Measurements from ENCODE around the gene PLXNA4. TPM values are rescaled to one million over a fixed set of nuclear protein-coding genes. Genes with fewer than 3 reads are reported as not detected.

Gene PLXNA4
- total and polyA plus RNA-seq, 2 experiments from 2014 or later = 0.08 to 0.80 TPM

DNA sequence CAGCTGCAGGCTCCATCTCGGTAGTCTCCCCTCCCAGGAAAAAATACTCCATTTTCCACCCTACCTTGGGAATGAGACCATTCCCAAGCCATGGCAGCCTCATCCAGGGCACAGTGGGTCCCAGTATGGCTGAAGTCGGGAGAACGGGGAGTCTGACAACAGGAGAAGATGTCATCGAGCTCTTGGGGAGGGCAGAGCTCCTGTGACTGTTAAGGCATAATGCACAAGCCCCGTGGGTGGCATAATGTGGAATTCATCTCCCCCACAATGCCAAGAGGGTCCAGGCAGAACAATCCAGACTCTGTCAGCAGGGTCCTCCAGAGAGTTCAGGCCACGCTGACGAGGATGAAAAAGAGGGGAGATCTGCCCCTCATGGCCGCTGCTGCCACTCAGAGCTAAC is 279.4 kb downstream of the PLXNA4 start:
- Mint-ChIP-seq H3K36me3 (ENCODE audit: low read depth) (no peaks in the 10 kb centered on the region), H3K27ac (no peak overlapping the region), H3K9me3 (no peaks in the 10 kb centered on the region; the same call in 2 of the 3 replicates), H3K4me1 (no peaks in the 10 kb centered on the region; the same call in 2 of the 3 replicates), H3K27me3 (ENCODE audit: insufficient read depth, low read depth, poor library complexity) (peaks cover 10% of the 10 kb centered on the region), H3K4me3 (no peak overlapping the region)
- TF ChIP-seq, protein P1, sequence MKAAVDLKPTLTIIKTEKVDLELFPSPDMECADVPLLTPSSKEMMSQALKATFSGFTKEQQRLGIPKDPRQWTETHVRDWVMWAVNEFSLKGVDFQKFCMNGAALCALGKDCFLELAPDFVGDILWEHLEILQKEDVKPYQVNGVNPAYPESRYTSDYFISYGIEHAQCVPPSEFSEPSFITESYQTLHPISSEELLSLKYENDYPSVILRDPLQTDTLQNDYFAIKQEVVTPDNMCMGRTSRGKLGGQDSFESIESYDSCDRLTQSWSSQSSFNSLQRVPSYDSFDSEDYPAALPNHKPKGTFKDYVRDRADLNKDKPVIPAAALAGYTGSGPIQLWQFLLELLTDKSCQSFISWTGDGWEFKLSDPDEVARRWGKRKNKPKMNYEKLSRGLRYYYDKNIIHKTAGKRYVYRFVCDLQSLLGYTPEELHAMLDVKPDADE (IDR thresholded peaks at IDR 0.05) = no peak
- TF ChIP-seq, protein P2, sequence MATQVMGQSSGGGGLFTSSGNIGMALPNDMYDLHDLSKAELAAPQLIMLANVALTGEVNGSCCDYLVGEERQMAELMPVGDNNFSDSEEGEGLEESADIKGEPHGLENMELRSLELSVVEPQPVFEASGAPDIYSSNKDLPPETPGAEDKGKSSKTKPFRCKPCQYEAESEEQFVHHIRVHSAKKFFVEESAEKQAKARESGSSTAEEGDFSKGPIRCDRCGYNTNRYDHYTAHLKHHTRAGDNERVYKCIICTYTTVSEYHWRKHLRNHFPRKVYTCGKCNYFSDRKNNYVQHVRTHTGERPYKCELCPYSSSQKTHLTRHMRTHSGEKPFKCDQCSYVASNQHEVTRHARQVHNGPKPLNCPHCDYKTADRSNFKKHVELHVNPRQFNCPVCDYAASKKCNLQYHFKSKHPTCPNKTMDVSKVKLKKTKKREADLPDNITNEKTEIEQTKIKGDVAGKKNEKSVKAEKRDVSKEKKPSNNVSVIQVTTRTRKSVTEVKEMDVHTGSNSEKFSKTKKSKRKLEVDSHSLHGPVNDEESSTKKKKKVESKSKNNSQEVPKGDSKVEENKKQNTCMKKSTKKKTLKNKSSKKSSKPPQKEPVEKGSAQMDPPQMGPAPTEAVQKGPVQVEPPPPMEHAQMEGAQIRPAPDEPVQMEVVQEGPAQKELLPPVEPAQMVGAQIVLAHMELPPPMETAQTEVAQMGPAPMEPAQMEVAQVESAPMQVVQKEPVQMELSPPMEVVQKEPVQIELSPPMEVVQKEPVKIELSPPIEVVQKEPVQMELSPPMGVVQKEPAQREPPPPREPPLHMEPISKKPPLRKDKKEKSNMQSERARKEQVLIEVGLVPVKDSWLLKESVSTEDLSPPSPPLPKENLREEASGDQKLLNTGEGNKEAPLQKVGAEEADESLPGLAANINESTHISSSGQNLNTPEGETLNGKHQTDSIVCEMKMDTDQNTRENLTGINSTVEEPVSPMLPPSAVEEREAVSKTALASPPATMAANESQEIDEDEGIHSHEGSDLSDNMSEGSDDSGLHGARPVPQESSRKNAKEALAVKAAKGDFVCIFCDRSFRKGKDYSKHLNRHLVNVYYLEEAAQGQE (IDR thresholded peaks at IDR 0.05; ENCODE audit: unreplicated experiment) = no peak
- TF ChIP-seq NANOG (IDR thresholded peaks at IDR 0.05; ENCODE audit: borderline replicate concordance) = no peak
- TF ChIP-seq, protein P3, sequence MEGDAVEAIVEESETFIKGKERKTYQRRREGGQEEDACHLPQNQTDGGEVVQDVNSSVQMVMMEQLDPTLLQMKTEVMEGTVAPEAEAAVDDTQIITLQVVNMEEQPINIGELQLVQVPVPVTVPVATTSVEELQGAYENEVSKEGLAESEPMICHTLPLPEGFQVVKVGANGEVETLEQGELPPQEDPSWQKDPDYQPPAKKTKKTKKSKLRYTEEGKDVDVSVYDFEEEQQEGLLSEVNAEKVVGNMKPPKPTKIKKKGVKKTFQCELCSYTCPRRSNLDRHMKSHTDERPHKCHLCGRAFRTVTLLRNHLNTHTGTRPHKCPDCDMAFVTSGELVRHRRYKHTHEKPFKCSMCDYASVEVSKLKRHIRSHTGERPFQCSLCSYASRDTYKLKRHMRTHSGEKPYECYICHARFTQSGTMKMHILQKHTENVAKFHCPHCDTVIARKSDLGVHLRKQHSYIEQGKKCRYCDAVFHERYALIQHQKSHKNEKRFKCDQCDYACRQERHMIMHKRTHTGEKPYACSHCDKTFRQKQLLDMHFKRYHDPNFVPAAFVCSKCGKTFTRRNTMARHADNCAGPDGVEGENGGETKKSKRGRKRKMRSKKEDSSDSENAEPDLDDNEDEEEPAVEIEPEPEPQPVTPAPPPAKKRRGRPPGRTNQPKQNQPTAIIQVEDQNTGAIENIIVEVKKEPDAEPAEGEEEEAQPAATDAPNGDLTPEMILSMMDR (conservative IDR thresholded peaks at IDR 0.05; ENCODE audit: low read depth in 2 of 2) = no peak
- no peak for TF ChIP-seq POLR2AphosphoS5 (IDR thresholded peaks at IDR 0.05; ENCODE audit: low read depth)
- no peak for TF ChIP-seq CREB1 (CRISPR knock-in tag; IDR thresholded peaks at IDR 0.05; ENCODE audit: low read depth)
- no peak for TF ChIP-seq EZH2phosphoT487 (IDR thresholded peaks at IDR 0.05; ENCODE audit: unreplicated experiment)
- no peak for TF ChIP-seq JUNB (IDR thresholded peaks at IDR 0.05; ENCODE audit: unreplicated experiment)
- TF ChIP-seq ZNF114 (CRISPR knock-in tag; IDR thresholded peaks at IDR 0.05) = no peak
- TF ChIP-seq ZNF331 (CRISPR knock-in tag; IDR thresholded peaks at IDR 0.05; ENCODE audit: low read depth) = no peak
- TF ChIP-seq EZH2 (IDR thresholded peaks at IDR 0.05; ENCODE audit: low read depth, unreplicated experiment) = no peak
- TF ChIP-seq, protein P4, sequence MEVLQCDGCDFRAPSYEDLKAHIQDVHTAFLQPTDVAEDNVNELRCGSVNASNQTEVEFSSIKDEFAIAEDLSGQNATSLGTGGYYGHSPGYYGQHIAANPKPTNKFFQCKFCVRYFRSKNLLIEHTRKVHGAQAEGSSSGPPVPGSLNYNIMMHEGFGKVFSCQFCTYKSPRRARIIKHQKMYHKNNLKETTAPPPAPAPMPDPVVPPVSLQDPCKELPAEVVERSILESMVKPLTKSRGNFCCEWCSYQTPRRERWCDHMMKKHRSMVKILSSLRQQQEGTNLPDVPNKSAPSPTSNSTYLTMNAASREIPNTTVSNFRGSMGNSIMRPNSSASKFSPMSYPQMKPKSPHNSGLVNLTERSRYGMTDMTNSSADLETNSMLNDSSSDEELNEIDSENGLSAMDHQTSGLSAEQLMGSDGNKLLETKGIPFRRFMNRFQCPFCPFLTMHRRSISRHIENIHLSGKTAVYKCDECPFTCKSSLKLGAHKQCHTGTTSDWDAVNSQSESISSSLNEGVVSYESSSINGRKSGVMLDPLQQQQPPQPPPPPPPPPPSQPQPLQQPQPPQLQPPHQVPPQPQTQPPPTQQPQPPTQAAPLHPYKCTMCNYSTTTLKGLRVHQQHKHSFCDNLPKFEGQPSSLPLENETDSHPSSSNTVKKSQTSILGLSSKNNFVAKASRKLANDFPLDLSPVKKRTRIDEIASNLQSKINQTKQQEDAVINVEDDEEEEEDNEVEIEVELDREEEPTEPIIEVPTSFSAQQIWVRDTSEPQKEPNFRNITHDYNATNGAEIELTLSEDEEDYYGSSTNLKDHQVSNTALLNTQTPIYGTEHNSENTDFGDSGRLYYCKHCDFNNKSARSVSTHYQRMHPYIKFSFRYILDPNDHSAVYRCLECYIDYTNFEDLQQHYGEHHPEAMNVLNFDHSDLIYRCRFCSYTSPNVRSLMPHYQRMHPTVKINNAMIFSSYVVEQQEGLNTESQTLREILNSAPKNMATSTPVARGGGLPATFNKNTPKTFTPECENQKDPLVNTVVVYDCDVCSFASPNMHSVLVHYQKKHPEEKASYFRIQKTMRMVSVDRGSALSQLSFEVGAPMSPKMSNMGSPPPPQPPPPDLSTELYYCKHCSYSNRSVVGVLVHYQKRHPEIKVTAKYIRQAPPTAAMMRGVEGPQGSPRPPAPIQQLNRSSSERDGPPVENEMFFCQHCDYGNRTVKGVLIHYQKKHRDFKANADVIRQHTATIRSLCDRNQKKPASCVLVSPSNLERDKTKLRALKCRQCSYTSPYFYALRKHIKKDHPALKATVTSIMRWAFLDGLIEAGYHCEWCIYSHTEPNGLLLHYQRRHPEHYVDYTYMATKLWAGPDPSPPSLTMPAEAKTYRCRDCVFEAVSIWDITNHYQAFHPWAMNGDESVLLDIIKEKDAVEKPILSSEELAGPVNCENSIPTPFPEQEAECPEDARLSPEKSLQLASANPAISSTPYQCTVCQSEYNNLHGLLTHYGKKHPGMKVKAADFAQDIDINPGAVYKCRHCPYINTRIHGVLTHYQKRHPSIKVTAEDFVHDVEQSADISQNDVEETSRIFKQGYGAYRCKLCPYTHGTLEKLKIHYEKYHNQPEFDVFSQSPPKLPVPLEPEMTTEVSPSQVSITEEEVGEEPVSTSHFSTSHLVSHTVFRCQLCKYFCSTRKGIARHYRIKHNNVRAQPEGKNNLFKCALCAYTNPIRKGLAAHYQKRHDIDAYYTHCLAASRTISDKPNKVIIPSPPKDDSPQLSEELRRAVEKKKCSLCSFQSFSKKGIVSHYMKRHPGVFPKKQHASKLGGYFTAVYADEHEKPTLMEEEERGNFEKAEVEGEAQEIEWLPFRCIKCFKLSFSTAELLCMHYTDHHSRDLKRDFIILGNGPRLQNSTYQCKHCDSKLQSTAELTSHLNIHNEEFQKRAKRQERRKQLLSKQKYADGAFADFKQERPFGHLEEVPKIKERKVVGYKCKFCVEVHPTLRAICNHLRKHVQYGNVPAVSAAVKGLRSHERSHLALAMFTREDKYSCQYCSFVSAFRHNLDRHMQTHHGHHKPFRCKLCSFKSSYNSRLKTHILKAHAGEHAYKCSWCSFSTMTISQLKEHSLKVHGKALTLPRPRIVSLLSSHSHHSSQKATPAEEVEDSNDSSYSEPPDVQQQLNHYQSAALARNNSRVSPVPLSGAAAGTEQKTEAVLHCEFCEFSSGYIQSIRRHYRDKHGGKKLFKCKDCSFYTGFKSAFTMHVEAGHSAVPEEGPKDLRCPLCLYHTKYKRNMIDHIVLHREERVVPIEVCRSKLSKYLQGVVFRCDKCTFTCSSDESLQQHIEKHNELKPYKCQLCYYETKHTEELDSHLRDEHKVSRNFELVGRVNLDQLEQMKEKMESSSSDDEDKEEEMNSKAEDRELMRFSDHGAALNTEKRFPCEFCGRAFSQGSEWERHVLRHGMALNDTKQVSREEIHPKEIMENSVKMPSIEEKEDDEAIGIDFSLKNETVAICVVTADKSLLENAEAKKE (CRISPR knock-in tag; IDR thresholded peaks at IDR 0.05) = no peak
- TF ChIP-seq STAT1 (IDR thresholded peaks at IDR 0.05; ENCODE audit: unreplicated experiment) = no peak
- Histone ChIP-seq H4K20me1 (replicated peaks; ENCODE audit: insufficient read depth) (no peaks in the 10 kb centered on the region), H3K27ac (ENCODE audit: low read depth) (no peak overlapping the region), H3K4me3 (no peak overlapping the region), H3K27me3 (ENCODE audit: insufficient read depth) (no peaks in the 10 kb centered on the region), H3K9me2 (ENCODE audit: insufficient read depth) (no peaks in the 10 kb centered on the region), H3F3A (replicated peaks; ENCODE audit: low read depth) (no peaks in the 10 kb centered on the region), H3K4me2 (no peak overlapping the region), H3K79me2 (replicated peaks; ENCODE audit: insufficient read depth) (no peaks in the 10 kb centered on the region), H2AFZ (no peak overlapping the region), H3K36me3 (ENCODE audit: insufficient read depth) (no peaks in the 10 kb centered on the region), H3K4me1 (ENCODE audit: insufficient read depth) (no peaks in the 10 kb centered on the region)
- DNase-seq (ENCODE audit: low spot score) (no peak), ATAC-seq (no peak)

All from GM23338 (cell line).